MG63 (cell line): ENCODE measurements around the gene CDH4. TPM values are rescaled to one million over a fixed set of nuclear protein-coding genes. Genes with fewer than 3 reads are reported as not detected.

ENCODE experiments used
- DNase-seq: peaks from one replicate; pipeline ENCODE4 v3.0.0-alpha.2; 2020
- H3K27me3 ChIP-seq: fragments of 250-450 bp; sonication (Bioruptor Pico); 2 replicates; pipeline ENCODE4 v1.5.1; 2020; ENCODE audit warnings: mild to moderate bottlenecking, moderate library complexity
- H3K36me3 ChIP-seq: fragments of 250-450 bp; sonication (Bioruptor Pico); 2 replicates; pipeline ENCODE4 v1.5.1; 2020; ENCODE audit warnings: mild to moderate bottlenecking, moderate library complexity
- H3K4me3 ChIP-seq: fragments of 250-450 bp; sonication (Bioruptor Pico); 2 replicates; pipeline ENCODE4 v1.5.1; 2020; ENCODE audit warnings: mild to moderate bottlenecking, moderate library complexity
- H3K9me3 ChIP-seq: fragments of 250-450 bp; sonication (Bioruptor Pico); 2 replicates; pipeline ENCODE4 v1.5.1; 2020; ENCODE audit warnings: mild to moderate bottlenecking, moderate library complexity
- total RNA-seq: library from RNA; depleted of rRNA; stranded (reverse); fragments of >200 nt; shearing (Covaris generic); gene quantifications from 2 replicates; pipeline ENCODE4 v1.2.3, GENCODE V29; 2014; ENCODE audit warnings: low replicate concordance

CDH4 gene
- total RNA-seq, 1 experiment from 2014 or later = not detected

GRCh38 chr20:61818746-61819573, 566.9 kb downstream of the CDH4 start:
- Histone ChIP-seq H3K9me3 (no peaks in the 10 kb centered on the region), H3K36me3 (no peaks in the 10 kb centered on the region)
- no peak for DNase-seq

DNA sequence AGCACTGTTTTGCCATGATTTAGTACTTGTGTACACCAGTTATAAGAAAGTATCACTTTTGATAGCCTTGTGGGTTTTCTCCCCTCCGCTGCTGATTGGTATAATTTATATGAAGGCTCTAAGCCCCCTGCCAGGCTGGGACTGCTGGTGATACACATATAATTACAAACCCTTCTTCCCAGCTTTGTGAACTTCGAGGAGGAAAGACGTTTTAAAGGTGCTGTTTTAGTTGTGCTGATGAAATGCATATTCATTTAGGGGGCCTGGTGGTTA, 567.4 kb downstream of the CDH4 start:
- Histone ChIP-seq H3K4me3 (no peak overlapping the region), H3K27me3 (no peaks in the 10 kb centered on the region), H3K36me3 (no peaks in the 10 kb centered on the region), H3K9me3 (no peaks in the 10 kb centered on the region)
- DNase-seq = no peak

More at GRCh38 chr20:61818746-61819573, 566.9 kb downstream of the CDH4 start:
- no peaks in the 10 kb centered on the region for H3K27me3 ChIP-seq
- H3K4me3 ChIP-seq = no peak overlapping the region

GRCh38 chr20:61819921-61820825, 568.1 kb downstream of the CDH4 start:
- Histone ChIP-seq H3K27me3 (no peaks in the 10 kb centered on the region), H3K9me3 (no peaks in the 10 kb centered on the region), H3K36me3 (no peaks in the 10 kb centered on the region), H3K4me3 (no peak overlapping the region)
- DNase-seq = no peak

- no peak for DNase-seq
- Histone ChIP-seq H3K36me3 (no peaks in the 10 kb centered on the region), H3K27me3 (no peaks in the 10 kb centered on the region), H3K9me3 (no peaks in the 10 kb centered on the region), H3K4me3 (no peak overlapping the region)
Measured at GRCh38 chr20:61821735-61822134, 569.7 kb downstream of the CDH4 start.

- no peaks in the 10 kb centered on the region for H3K36me3 ChIP-seq
- no peaks in the 10 kb centered on the region for H3K27me3 ChIP-seq
- no peak for DNase-seq
- no peak overlapping the region for H3K4me3 ChIP-seq
- H3K9me3 ChIP-seq = no peaks in the 10 kb centered on the region; the same call in 1 of the 2 replicates
Measured at GRCh38 chr20:61822396-61822795, 570.3 kb downstream of the CDH4 start.

DNA sequence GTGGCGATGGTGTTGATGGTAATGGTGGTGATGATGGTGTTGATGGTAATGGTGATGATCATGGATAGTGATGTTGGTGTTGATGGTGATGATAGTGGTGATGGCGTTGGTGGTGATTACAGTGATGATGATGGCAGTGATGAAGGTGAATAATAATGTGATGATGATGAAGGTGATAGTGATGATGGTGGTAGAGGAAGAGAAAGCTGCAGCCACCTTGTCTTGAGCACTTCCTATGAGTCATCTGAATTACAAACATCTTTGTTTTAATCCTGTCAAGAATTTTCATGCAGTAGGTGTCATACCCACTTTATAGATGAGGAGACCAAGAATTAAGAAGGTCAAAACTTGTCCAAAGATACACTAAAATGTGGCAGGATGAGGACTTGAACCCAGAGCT, 571.2 kb downstream of the CDH4 start:
- H3K9me3 ChIP-seq = no peaks in the 10 kb centered on the region; the same call in 1 of the 2 replicates
- H3K4me3 ChIP-seq = no peak overlapping the region
- H3K27me3 ChIP-seq = no peaks in the 10 kb centered on the region
- DNase-seq = no peak
- H3K36me3 ChIP-seq = no peaks in the 10 kb centered on the region

- Histone ChIP-seq H3K36me3 (no peaks in the 10 kb centered on the region), H3K27me3 (no peaks in the 10 kb centered on the region), H3K9me3 (no peaks in the 10 kb centered on the region; the same call in 1 of the 2 replicates), H3K4me3 (no peak overlapping the region)
- DNase-seq = no peak
Measured at GRCh38 chr20:61828891-61829290, 576.8 kb downstream of the CDH4 start.

- Histone ChIP-seq H3K36me3 (no peaks in the 10 kb centered on the region), H3K27me3 (no peaks in the 10 kb centered on the region), H3K9me3 (no peaks in the 10 kb centered on the region; the same call in 1 of the 2 replicates), H3K4me3 (no peak overlapping the region)
- DNase-seq = no peak
Measured at GRCh38 chr20:61829526-61829925, 577.5 kb downstream of the CDH4 start.

DNA sequence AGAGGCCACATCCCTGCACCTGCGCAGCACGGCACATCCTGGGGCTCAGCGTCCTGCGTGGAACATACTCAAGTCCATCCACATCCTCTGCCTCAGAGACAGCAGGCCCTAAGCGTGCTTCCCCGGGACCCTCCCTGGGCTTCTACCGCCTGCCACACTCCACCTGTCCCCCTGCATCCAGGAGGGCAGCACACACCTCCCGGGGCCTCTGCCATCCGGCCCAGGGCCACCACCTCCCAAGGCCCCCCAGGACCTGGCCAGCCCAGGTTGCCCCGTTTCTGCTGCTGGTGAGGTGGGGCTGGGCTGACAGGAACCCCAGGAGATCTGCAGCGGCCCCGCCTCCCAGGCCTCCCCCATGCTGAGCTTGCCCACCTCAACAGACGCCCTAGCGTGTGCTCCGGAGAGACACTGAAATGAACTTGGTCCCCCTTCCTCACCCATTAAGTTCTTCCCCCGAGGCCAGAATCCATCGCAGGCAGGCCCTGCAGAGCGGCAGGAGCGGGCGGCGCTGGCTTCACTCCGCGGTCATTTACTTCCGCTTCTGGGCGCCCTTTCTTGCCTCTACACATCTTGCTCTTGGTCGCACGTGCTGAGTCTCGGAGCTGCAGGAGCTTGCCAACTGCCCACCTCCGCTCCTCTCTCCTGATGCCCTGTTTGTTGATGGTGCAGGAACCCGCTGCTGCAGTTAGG, 578.3 kb downstream of the CDH4 start:
- no peaks in the 10 kb centered on the region for H3K36me3 ChIP-seq
- no peak for DNase-seq
- H3K27me3 ChIP-seq = no peaks in the 10 kb centered on the region
- H3K9me3 ChIP-seq = no peaks in the 10 kb centered on the region; the same call in 1 of the 2 replicates
- no peak overlapping the region for H3K4me3 ChIP-seq

DNA sequence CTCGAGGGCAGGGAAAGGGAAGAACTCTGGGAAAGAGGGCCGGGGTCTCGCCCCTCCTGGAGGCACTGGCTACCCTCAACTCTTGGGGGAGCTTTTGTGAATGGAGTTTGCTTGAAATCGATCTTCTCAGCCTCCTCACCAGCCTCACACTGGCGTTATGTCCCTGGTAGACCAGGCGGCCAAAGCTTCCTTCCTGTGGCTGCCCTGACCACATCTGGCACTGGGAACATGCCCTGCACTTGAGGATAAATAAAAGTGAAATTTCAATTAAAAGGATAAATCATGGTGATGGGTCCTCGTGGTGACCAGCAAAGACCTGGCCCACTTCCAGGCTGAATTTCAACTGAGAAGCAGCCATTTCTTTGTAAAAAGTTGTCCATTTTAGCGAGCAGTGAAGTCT, 578.9 kb downstream of the CDH4 start:
- H3K36me3 ChIP-seq = no peaks in the 10 kb centered on the region
- H3K4me3 ChIP-seq = no peak overlapping the region
- no peaks in the 10 kb centered on the region; the same call in 1 of the 2 replicates for H3K9me3 ChIP-seq
- no peaks in the 10 kb centered on the region for H3K27me3 ChIP-seq
- no peak for DNase-seq

DNA sequence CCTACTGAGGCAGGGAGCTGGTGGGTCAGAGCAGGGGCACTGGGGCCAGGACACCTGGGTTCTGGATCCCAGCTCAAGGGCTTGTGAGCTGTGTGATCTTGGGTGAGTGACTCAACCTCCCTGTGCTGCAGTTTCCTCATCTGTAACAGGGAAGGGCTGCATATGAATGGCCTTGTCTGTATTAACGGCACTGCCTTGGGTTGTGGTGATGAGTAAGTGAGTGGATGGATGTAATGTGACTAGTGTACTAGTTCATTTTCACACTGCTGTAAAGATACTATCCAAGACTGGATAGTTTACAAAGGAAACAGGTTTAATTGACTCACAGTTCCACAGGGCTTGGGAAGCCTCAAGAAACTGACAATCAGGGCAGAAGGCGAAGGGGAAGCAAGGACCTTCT, 580.1 kb downstream of the CDH4 start:
- Histone ChIP-seq H3K9me3 (no peaks in the 10 kb centered on the region; the same call in 1 of the 2 replicates), H3K36me3 (no peaks in the 10 kb centered on the region), H3K4me3 (no peak overlapping the region), H3K27me3 (no peaks in the 10 kb centered on the region)
- no peak for DNase-seq

GRCh38 chr20:61833807-61834610, 581.9 kb downstream of the CDH4 start:
- DNase-seq = no peak
- Histone ChIP-seq H3K27me3 (no peaks in the 10 kb centered on the region), H3K4me3 (no peak overlapping the region), H3K9me3 (no peaks in the 10 kb centered on the region), H3K36me3 (no peaks in the 10 kb centered on the region)

DNA sequence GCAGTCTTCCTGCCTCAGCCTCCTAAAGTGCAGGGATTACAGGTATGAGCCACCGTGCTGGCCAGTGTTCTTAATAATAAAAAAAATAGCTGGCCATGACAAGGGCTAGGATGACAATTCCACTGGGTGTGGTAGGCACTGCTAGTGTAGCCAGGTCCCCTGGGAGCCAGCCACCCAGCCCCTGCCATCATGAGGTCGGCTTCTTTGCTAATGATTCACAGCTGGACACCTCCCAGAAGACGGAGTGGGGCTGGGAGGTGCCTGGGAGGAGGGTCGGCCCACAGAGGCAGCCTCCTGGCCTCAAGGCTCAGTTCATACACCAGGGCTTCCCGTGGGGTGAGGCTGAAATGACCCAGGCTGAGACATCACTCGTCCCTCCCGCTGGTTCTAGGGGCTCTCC, 583.2 kb downstream of the CDH4 start:
- no peaks in the 10 kb centered on the region for H3K9me3 ChIP-seq
- H3K4me3 ChIP-seq = no peak overlapping the region
- no peaks in the 10 kb centered on the region for H3K36me3 ChIP-seq
- H3K27me3 ChIP-seq = no peaks in the 10 kb centered on the region
- DNase-seq = peak; percentile 76

DNA sequence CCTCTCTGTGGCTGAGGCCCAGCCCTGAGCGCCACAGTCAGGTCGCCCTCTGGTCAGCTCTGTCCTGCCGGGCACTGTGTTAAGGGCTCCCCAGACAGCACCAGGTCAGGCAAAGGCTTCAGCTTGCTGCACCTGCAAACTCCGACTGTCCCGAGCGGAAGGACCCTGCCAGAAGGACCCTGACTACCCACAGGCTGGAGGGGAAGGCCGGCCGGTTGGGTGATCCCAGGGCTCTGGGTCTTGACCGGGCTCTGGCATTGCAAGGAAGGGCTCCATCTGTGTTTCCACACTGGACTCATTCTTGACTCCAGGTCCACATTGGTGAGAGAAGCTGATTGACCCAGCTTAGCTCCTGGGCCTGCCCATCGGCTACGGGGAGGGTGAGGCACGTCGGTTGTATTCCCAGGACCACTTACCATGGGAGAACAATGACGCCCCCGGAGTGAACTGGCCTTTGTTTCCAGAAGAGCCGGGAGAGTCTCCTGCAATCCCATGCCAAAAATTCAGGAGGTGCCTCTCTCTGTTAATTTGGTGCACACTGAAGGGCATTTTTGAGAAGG, 583.8 kb downstream of the CDH4 start:
- Histone ChIP-seq H3K36me3 (no peaks in the 10 kb centered on the region), H3K27me3 (no peaks in the 10 kb centered on the region), H3K4me3 (no peak overlapping the region), H3K9me3 (no peaks in the 10 kb centered on the region)
- no peak for DNase-seq

- Histone ChIP-seq H3K36me3 (no peaks in the 10 kb centered on the region), H3K4me3 (no peak overlapping the region), H3K9me3 (no peaks in the 10 kb centered on the region), H3K27me3 (no peaks in the 10 kb centered on the region)
- no peak for DNase-seq
Measured at GRCh38 chr20:61837200-61837599, 585.1 kb downstream of the CDH4 start.
